NOMO-1 (cell line): ENCODE data around the gene BIN1.
"Not testable (repeated sequence)": the region's sequence is repeated elsewhere in the genome, so short reads cannot be mapped to it uniquely, and the experiment has no call there.

Experiments
- DNase-seq, 2 experiments: peaks; one replicate each; lab custom pipeline; 2025; ENCODE audit not compliant: unreplicated experiment in 2 of 2; lab: John Stamatoyannopoulos, UW

Gene BIN1

DNA sequence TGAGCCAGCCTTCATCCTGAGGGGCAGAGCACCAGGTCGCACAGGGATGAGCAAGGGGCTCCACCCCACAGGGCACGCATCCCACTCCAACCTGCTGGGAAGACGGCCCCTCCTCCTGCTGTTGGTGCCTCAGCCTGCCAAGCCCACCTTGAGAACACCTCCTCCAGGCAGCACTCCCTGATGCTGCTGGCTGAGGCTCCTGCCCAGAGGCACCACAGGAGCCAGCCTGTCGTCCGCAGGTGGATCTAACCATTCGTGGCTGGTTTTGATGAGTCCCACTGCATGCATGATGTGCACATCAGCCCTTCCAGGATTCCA is 58.4 kb downstream of the BIN1 start:
- no peak for DNase-seq

DNA sequence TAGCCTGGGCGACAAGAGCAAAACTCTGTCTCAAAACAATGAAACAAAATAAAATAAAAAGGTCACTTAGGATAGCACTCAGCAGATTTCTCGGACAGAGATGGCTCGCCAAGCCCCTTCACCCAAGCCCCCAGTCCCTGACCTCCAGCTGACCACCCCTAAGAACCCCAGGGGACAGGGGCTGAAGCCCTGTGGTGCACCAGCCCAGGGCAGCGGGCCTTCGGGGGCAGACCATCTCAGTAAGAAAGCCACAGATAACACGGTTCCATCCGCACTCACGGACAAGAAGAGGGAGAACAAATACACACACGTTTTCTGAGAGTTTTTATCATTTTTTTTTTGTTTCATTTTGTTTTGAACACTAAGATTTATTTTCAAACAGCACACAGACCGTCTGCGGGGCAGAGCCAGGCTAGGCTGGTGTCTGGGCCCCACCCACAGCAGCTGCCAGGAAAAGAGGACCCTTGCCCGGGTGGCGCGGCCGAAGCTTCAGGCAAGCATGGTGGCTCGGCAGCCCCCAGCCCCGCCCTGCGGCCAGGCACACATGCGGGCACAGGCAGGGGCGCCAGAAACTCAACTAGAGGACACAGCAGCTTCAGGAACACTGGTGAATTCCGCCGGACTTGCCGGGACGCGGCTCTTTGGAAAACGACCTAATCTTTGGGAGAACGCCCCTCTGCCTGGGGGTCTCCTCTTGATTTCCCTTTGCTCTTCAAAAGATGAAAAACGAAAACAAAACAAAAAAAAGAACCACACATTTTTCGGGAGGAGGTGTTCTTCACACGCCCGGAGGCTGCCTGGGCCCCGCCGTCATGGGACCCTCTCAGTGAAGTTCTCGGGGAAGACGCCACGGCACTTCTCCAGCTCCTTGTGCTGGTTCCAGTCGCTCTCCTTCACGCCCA is 59.0 kb downstream of the BIN1 start:
- no peak for DNase-seq

DNA sequence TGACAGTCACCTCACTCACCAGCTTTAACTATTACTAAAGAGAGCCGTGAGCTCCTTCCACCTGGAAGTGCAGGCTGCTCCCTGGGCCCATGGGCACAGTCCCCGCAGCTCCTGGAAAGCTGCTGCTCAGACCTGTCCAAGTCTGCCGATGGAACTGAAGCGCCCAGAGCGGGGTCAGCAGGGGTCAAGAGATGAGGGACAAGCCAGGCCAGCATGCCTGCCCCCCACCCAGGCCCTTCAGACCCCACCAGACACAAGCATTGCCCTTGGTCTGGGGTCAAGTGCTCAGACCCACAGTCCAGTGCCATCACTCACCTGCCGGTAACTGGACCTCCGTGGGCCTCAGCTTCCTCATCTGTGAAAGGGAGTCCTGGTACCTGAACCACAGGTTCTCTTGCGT is 59.9 kb downstream of the BIN1 start:
- DNase-seq: no peak

DNA sequence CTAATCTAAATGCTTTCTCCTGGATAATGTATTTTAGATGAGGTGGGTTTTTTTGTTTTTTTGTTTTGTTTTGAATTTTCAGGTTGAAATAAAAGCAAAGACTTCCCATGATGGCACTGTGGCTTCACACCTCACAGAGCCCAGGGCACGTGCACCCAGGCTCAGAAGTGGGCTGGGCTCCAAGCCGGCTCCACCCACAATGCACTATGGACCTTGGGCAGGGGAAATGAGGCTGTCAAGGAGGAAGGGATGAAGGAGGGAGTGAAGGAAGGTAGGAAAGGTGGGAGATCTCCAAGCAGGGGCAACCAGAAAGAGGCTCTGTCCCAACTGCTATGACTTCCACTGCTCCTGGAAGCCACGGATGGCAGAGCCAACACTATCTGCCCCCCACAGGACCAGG is 60.4 kb downstream of the BIN1 start:
- DNase-seq: no peak

DNA sequence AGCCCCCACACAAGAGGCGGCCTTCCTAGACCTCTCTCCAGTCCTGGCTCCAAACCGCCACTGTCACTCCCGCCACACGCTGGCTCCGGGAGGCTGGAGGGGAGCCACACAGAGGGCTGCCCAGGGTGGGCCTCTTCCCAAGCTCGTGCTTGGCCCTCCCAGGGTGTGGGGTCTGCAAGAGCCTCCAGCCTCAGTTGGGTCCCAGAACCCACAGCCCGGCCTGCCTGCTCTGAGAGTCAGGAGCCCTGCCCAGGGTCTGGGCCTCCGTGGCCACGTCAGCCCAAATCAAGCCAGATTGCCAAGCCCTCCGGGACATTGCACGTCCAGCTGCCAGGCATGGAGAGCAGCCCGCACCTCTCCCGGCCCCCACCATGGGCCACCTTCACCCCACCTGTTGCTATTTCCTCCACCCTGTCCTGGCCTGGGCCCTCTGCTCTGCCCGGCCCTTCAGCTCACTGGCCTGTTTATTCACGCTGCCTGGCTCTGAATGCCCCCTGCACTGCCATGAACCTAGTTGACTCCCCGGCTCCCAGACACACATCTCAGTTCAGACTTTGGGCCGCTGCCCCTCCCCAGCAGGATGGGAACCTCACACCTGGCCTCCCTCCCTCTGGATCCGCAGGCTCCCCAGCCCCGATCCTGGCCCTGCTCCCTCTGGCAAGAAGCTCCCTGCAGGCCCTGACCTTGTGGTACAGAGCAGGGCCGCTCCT is 61.0 kb downstream of the BIN1 start:
- no peak for DNase-seq

DNA sequence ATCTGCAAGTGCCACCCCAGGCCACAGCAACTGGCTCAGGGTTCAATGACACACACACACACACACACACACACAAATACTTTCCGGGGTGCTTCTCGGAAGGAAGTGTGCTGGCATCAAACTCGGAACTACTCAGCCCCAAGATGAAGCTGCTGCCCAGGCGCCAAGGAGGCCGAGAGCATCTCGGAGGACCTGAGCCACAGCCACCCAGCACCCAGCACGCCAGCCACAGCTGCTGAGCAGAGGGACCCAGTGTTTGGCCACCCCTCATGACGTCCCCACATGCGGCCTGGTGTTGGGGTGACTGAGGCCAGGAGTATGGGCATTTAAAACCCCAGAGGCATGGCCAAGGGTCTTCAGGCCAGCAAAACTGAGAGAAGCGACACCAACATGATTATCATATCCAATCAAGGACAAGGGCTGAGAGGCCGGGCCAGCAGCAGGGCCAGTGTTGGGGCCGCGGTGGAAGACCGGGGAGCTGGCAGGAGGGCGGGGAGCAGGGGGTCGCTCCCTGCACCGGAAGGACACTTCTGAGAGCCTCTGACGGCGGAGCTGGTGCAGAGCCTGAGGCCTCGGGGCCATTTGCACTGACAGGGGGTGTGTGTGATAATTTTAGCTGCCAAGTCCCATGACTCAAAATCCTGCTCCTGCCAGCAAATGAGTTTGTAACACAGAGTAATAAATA is 61.8 kb downstream of the BIN1 start:
- no peak for DNase-seq

DNA sequence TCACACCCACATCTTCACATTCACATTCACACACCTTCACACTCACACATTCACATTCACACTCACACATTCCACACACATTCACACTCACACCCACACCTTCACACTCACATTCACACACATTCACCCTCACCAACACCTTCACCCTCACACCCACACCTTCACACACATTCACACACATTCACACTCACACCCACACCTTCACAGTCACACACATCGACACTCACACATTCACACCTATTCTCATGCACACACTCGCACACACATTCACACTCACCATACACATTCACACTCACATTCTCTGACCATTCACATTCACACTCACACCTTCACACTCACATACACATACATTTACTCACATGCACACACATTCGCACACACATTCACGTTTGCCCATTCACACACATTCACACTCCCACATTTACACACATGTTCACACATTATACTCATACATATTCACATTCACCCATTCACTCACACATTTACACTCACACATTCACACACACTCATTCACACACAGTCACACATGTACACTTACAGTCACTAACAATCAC is 62.7 kb downstream of the BIN1 start:
- no peak for DNase-seq

DNA sequence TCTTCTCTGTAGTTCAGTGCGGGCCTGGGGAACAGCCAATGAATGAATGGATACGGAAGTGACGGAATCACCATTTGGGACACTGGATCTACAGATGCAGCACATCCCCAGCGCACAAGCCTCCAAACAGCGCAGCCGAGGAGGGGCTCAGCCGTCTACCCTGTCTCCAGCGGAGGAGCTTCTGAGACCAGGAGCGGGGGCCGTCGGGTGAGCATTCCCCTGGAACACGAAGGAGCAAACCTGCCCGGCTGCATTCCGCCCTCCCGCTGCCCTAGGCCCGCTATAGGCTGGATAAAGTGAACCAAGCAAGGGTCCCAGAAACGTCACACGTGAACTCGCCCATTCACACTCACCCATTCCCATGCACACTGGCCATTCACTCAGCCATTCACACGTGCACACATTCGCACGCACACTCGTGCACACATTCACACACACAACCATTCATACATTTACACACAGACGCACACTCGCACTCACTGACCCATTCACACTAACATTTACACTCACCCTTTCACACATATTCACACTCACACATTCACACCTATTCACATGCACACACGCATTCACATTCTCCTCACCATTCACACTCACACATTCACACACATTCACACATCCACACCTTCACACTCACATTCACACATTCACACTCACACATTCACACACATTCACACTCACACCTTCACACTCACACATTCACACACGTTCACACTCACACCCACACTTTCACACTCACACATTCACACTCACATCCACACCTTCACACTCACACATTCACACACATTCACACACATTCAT is 63.4 kb downstream of the BIN1 start:
- DNase-seq: no peak

DNA sequence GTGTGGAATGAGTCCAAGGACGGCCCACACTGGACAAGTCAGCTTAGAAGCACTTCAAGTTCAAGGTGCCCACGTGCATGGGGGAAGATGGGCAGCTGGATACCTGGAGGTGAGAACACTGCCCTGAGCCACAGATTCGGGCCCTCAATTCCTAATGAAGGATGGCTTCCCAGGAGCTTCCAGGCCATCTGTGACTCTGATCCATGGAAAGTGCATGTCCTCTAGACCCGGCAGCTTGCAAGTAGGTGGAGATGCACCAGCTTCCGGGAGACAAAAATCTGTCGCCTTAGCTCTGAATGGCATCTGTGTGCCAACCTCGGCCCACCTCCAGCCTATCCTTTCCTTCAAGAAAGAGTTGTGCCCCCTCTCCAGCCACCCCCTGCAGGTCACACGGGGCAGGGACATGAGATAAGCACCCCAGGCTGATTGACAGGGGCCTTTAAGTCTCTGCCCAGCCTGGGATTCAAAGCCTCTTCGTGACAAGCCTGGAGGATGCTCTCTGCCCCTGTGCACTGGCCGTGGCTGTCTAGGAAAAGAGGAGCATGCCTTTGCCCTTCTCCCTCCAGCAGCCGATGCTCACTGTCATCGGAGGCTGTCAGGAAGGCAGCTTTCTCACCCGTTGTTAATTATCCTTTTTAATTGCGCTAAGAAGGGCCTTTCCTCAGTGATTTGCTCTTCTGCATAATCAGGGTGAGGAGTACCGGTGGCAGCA is 65.5 kb downstream of the BIN1 start:
- no peak for DNase-seq

DNA sequence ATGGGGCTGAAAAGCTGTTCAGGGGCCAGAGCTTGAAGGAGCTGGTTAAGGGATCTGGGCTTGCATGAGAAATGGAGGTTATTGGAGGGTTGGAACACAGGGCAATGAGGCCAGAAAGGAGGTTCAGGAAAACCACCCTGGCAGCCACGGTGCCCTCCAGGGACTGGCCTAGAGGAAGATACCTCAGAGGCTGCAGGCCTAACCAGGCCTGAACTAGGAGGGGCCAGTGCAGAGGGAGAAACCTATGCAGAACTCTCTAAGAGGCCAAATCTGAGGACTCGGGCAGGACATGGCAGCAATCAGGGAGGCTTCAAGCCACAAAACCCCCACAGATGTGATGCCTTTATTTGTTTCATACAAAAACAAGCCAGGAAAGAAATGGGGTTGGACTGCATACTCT is 66.8 kb downstream of the BIN1 start:
- DNase-seq: no peak

DNA sequence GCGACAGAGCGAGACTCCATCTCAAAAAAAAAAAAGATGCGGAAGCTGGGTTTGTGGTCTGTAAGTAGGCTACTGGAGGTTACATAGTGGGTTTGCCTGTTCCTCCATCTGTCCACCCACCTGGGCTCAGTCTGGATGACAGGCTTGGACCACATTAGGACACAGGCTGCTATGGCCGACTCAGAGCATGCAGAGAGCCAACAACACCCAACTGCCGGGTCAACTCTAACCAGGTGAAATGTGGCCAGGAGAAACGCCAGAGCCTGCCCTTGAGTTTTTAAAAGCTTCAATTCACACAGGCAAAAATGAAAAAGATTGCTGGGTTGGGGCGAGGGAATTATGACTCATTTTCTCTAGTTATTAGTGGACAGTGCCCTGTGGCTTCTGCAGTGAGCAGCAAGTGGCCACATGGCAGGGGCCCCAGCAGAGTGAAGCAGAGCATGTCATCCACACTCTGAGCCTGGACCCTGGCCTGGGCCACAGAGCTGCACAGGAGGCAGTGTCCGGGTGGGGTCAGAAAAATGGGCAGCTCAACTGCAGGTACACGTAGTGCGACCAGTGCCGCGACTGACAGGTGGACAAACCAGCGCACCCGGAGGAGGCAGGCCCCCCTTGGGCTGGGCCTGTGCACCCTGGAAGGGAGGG is 67.4 kb downstream of the BIN1 start:
- DNase-seq: no peak

DNA sequence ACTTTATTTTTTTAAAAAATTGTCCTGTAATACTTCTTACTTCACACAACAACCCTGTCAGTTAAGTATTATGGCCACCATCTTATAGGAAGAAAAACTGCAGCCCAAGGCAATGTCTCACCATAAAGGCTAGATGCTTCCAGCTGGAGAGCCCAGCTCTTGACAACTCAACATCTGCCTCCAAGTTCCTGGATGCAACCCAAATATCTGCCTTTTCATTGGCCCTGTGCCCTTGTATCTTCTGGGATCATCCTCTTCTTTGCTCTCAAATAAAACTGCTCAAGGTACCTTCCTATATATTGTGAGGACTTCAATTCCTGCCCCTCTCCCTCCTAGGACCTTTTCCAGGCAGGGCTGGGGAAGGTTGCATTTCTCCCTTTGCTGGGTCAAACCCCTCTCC is 69.5 kb downstream of the BIN1 start:
- DNase-seq: no peak

DNA sequence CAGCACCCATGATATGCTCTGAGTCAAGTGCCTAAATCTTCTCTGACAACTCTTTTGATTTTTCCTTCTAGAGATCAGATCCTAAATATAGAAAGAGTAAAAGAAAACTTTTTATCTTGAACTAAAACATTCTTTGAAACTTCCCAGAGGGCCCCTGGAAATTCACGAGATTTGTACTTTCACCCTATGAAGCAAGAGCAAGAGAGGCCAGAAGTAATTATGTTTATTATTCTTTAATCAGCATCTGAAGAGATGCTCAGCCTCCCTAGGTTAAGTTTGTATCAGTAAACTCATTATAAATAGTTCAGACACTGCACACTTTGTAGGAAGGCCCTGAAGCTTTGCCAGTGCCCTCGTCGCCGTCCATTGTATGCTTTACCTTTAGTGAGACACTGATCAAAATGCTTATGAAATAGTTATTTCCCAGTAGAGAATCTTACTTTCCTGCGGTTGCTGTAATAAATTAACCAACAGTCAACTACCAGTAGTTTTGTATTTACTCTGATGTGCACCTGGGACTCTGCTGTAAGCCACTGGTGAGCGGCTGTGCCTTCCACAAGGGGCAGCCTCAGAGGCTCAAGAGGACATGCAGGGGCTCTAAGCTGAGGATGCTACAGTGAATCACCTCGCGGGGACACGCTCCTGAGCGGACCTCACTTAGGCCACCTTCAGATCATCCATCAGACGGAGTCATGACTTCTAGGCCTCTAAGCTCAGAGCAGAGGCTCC is 71.9 kb downstream of the BIN1 start:
- no peak for DNase-seq

DNA sequence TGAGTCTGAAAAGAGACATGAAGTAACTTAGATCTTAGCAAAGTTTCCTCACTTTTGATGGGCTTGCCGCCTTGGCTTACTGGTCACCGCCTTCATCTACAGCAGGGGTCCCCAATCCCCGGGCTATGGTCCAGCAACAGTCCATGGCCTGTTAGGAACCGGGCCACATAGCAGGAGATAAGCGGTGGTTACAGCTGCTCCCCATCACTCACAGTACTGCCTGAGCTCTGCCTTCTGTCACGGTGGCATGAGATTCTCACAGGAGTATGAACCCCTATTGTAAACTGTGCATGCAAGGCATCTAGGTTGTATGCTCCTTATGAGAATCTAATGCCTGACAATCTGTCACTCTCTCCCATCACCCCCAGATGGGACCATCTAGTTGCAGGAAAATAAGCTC is 72.9 kb downstream of the BIN1 start:
- DNase-seq: no peak

DNA sequence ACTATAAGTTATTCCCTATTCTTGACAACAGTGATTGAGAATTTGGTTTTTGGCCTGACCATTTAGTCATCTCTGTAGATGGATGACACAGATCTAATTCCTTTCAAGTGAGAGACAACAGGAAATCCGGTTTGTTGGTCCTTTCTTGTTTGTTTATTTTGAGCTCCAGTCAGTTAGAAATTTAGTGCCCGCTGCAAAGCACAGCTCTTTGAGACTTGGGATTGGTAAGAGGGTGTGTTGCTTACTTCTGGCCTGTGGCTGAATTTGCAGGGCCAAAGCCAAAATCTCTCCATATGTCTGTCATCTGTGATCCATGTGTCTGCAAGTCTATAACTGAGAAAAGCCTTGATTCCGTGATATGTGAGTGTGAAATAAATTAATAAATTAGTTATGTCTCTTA is 74.3 kb downstream of the BIN1 start:
- DNase-seq: no peak

DNA sequence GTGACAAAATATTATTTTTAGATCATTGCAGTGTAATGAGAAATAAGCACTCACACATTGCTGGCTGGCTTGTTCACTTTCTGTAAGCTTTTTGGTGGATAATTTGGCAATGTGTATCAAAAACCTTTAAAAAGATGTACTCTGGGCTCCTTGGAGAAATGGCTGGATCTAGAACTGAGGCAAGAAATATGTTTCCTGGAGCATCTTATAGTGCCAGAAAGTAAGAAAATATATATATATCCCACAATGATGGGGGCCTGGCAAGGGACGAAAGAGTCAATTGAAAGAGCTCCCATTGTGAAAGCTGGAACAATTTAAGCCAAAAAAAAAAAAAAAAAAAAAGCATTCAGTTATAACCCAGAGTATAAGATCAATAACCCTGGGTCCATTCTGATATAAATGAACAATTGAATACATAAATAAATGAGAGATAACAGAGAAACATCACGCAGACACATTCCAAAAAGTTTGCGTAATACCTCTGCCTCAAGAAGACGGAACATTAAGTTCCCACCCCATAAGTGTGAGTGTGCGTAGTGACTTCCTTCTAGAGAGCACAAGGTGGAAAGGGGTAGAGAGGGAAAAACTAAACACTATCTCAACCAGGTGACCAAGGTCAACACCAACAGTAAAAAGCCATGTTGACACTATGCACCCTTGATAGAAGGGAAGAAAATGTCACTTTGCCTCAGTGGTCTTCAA is 77.5 kb downstream of the BIN1 start:
- DNase-seq: no peak

DNA sequence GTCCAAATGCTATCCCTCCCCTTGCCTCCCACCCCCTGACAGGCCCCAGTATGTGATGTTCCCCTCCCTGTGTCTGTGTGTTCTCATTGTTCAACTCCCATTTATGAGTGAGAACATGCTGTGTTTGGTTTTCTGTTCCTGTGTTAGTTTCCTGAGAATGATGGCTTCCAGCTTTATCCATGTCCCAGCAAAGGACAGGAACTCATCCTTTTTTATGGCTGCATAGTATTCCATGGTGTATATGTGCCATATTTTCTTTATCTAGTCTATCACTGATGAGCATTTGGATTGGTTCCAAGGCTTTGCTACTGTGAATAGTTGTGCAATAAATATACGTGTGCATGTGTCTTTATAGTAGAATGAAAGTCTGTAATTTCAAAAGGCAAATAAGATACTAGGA is 78.2 kb downstream of the BIN1 start:
- DNase-seq: not testable (repeated sequence)

DNA sequence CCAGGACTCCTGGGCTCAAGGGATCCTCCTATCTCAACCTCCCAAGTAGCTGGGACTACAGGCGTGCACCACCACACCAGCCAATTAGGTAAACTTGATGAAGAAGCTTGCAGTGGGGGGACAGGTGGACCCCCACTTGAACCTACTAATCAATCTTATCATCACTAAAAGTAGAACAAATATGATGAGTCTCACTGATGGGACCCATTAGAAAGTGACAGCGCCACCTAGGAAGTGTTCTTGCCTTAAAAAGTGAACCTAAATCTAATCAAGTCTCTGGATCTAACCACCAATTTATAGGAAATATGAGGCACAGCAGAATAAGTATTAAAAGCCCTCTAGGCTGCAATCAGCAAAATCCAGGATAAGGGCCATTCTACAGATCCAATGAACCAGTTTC is 79.2 kb downstream of the BIN1 start:
- no peak for DNase-seq
